Endothelial cell of umbilical vein (primary cell): Measurements from ENCODE around the gene CCIN. TPM values are rescaled to one million over a fixed set of nuclear protein-coding genes. Genes with fewer than 3 reads are reported as not detected.

Experiments
- BruUV-seq: library from RNA; stranded (reverse); fragments of 400-500 nt; replicated peaks from 2 replicates; lab custom pipeline; 2021; lab: Mats Ljungman, UMichigan
- CTCF ChIA-PET: fragments of 300-600, 350-600 bp; sonication (Branson Sonifier 250); formaldehyde crosslinking; loops from one replicate; lab custom pipeline; 2021; ENCODE audit warnings: antibody characterized with exemption, inconsistent platforms; lab: Charles Lee
- POLR2A ChIA-PET: fragments of 300-600, 350-600 bp; sonication (Branson Sonifier 250); formaldehyde crosslinking; loops from one replicate; lab custom pipeline; 2021; ENCODE audit warnings: antibody characterized with exemption, inconsistent platforms; lab: Charles Lee
- DNase-seq: peaks from one replicate; pipeline ENCODE4 v3.0.0-alpha.2; 2011; ENCODE audit warnings: low read depth, low spot score
- FAIRE-seq: peaks from 2 replicates; lab custom pipeline; 2011; peaks lifted over from hg19 to GRCh38; lab: Jason Lieb, UNC
- H2AFZ ChIP-seq: 2 replicates; pipeline ENCODE4 v1.6.0; 2012; ENCODE audit warnings: low read depth, low read length, control low read depth, inconsistent platforms
- H3K27ac ChIP-seq: 2 replicates; pipeline ENCODE4 v1.5.1; 2011; ENCODE audit warnings: low read depth, mild to moderate bottlenecking, control low read depth, low read length, moderate library complexity; ENCODE audit not compliant: insufficient read depth
- H3K27me3 ChIP-seq, 2 experiments: 2 replicates each; pipeline versions ENCODE4 v1.6.0 to v1.6.1; 2011; ENCODE audit warnings: low read length in 2 of 2, mixed read lengths in 1 of 2; ENCODE audit not compliant: control insufficient read depth in 2 of 2, insufficient read depth in 2 of 2
- H3K36me3 ChIP-seq, 2 experiments: 2 replicates in 1 of 2; 3 replicates in 1 of 2; pipeline ENCODE4 v1.5.1; 2011; ENCODE audit warnings: low read length in 2 of 2, mild to moderate bottlenecking in 1 of 2, moderate library complexity in 1 of 2; ENCODE audit not compliant: control insufficient read depth in 2 of 2, insufficient read depth in 2 of 2; ENCODE audit errors: extremely low read depth in 1 of 2
- H3K4me1 ChIP-seq: 3 replicates; pipeline ENCODE4 v1.5.1; 2011; ENCODE audit warnings: mild to moderate bottlenecking, low read length; ENCODE audit not compliant: control insufficient read depth, insufficient read depth; ENCODE audit errors: extremely low read depth
- H3K4me2 ChIP-seq: 2 replicates; pipeline ENCODE4 v1.6.1; 2011; ENCODE audit warnings: low read length, control low read depth, mixed read lengths; ENCODE audit not compliant: insufficient read depth
- H3K4me3 ChIP-seq, 3 experiments: fragments of 200-600 bp in 1 of 3; sonication (generic), shearing (Covaris generic) in 1 of 3; replicated peaks in 1 of 3; 2 replicates each; pipeline ENCODE4 v1.5.1; 2011 to 2016; ENCODE audit warnings: control low read depth in 3 of 3, low read length in 3 of 3, mild to moderate bottlenecking in 2 of 3, inconsistent platforms in 1 of 3, low read depth in 1 of 3, moderate library complexity in 1 of 3; ENCODE audit not compliant: insufficient read depth in 1 of 3
- H3K79me2 ChIP-seq: 2 replicates; pipeline ENCODE4 v1.6.0; 2012; ENCODE audit warnings: low read length, inconsistent platforms; ENCODE audit not compliant: control insufficient read depth, insufficient read depth
- H3K9ac ChIP-seq: replicated peaks from 2 replicates; pipeline ENCODE3; 2011; ENCODE audit warnings: low read length, control low read depth; ENCODE audit not compliant: insufficient read depth; ENCODE audit errors: extremely low read depth
- H3K9me1 ChIP-seq: replicated peaks from 3 replicates; pipeline ENCODE4 v1.6.0; 2011; ENCODE audit warnings: mild to moderate bottlenecking, low read length; ENCODE audit not compliant: control insufficient read depth, insufficient read depth; ENCODE audit errors: extremely low read depth
- H3K9me3 ChIP-seq: replicated peaks from 2 replicates; pipeline ENCODE4 v1.5.1; 2012; ENCODE audit warnings: low read length, inconsistent platforms; ENCODE audit not compliant: control insufficient read depth, insufficient read depth
- H4K20me1 ChIP-seq: replicated peaks from 2 replicates; pipeline ENCODE3; 2011; ENCODE audit warnings: mild to moderate bottlenecking, low read length; ENCODE audit not compliant: control insufficient read depth, insufficient read depth; ENCODE audit errors: extremely low read depth
- CTCF ChIP-seq, 2 donors: IDR thresholded peaks; 1 replicate in 1 of 2; 2 replicates in 1 of 2; pipeline ENCODE4 v1.5.1; 2011; ENCODE audit warnings: low read length in 2 of 2, mild to moderate bottlenecking in 2 of 2, moderate library complexity in 2 of 2, control low read depth in 1 of 2, inconsistent platforms in 1 of 2, low read depth in 1 of 2; ENCODE audit not compliant: insufficient read depth in 1 of 2; ENCODE audit errors: extremely low read depth in 1 of 2
- EZH2 ChIP-seq: IDR thresholded peaks from 2 replicates; pipeline ENCODE4 v1.6.1; 2012; ENCODE audit warnings: borderline replicate concordance, low read depth, mild to moderate bottlenecking, moderate library complexity, low read length, inconsistent platforms; ENCODE audit not compliant: severe bottlenecking
- FOS ChIP-seq: IDR thresholded peaks from 2 replicates; pipeline ENCODE4 v1.6.1; 2011; ENCODE audit warnings: mild to moderate bottlenecking, low read length, moderate library complexity, borderline replicate concordance; ENCODE audit not compliant: insufficient read depth
- GATA2 ChIP-seq: IDR thresholded peaks from 2 replicates; pipeline ENCODE4 v1.7.0; 2011; ENCODE audit warnings: low read depth, mild to moderate bottlenecking, moderate library complexity, mixed read lengths, low read length; ENCODE audit not compliant: insufficient read length, insufficient read depth
- JUN ChIP-seq: IDR thresholded peaks from 2 replicates; pipeline ENCODE4 v1.6.1; 2011; ENCODE audit warnings: borderline replicate concordance, low read depth; ENCODE audit not compliant: insufficient read length, insufficient read depth
- MAX ChIP-seq: IDR thresholded peaks from 2 replicates; pipeline ENCODE4 v1.6.1; 2011; ENCODE audit not compliant: insufficient read depth, insufficient read length
- MYC ChIP-seq: IDR thresholded peaks from one replicate; pipeline ENCODE4 v1.6.1; 2011; ENCODE audit warnings: mild to moderate bottlenecking, low read depth, low read length
- POLR2A ChIP-seq: IDR thresholded peaks from 2 replicates; pipeline ENCODE4 v1.6.1; 2012; ENCODE audit warnings: low read depth, mild to moderate bottlenecking, control low read depth, low read length
- POLR2AphosphoS5 ChIP-seq: IDR thresholded peaks from 2 replicates; pipeline ENCODE4 v1.6.1; 2012; ENCODE audit warnings: low read depth, mild to moderate bottlenecking, control low read depth, low read length, moderate library complexity; ENCODE audit not compliant: insufficient read depth
- dilution Hi-C: fragments of 300-500 bp; cut with MboI; formaldehyde crosslinking; loops from one replicate; pipeline ENCODE4 v1.15.0; 2019; ENCODE audit warnings: low sequenced_read_pairs; ENCODE audit not compliant: extremely low pct_ligation_motif_present
- intact Hi-C: fragments of 100-400 bp; cut with micrococcal nuclease; formaldehyde crosslinking; loops from one replicate; pipeline ENCODE4 v1.10.0; 2022
- polyA plus RNA-seq, 4 experiments: library from polyadenylated mRNA; depleted of rRNA in 3 of 4; stranded (reverse) in 3 of 4; unstranded in 1 of 4; fragments of >200 nt; gene quantifications; 2 replicates each; pipeline versions ENCODE4 v1.2.1 to v1.2.3, GENCODE V29; 2011 to 2012; ENCODE audit warnings: missing spikeins in 1 of 4
- total RNA-seq: library from RNA; stranded (reverse); gene quantifications from 2 replicates; pipeline ENCODE4 v1.2.3, GENCODE V29; 2021

The CCIN gene
- total and polyA plus RNA-seq, 2 donors (not counting 3 experiments of a cell fraction or from before 2014, with no cell fraction given): 0.22 to 1.2 TPM

DNA sequence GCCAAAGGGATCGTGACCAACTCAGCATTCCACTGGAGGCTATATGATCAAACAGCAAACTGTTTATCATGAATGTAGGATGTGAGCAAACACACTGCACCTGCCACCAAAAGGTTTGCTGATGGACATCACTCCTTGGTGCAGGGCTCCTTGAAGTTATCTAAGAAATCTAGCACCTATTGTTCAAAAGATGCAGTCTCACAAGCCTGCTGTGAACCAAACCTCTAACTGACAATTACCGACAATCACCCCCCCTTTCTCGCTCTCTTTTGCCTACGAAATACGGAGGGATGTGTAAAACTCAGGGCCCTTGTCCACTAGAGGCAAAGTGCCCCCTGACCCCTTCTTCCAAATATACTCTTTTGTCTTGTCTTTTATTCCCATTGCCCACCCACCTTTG is 19.0 kb downstream of the CCIN start:
- Histone ChIP-seq H3K27ac (no peak overlapping the region), H3K27me3 (no peaks in the 10 kb centered on the region), H3K9me3 (no peaks in the 10 kb centered on the region), H3K4me3 (no peak overlapping the region), H2AFZ (no peak overlapping the region), H3K9ac (no peak overlapping the region), H3K9me1 (no peaks in the 10 kb centered on the region), H3K79me2 (peaks cover 25% of the 10 kb centered on the region), H4K20me1 (no peaks in the 10 kb centered on the region), H3K4me1 (peaks cover 17% of the 10 kb centered on the region), H3K4me2 (no peak overlapping the region), H3K36me3 (no peaks in the 10 kb centered on the region)
- DNase-seq (no peak), FAIRE-seq (no peak)
- ChIA-PET POLR2A (interaction anchor here (0.5 kb wide), 1 partner anchor 78 kb away, joined by 3 read pairs; no protein-coding TSS in a partner anchor), CTCF (interaction anchor here (2.7 to 3.8 kb wide), 2 partner anchors 15 to 22 kb away, joined by 19 read pairs; no protein-coding TSS in a partner anchor)
- no TSS peak for BruUV-seq
- TF ChIP-seq CTCF (IDR thresholded peaks at IDR 0.05; ENCODE audit: extremely low read depth in 1 of 2, insufficient read depth in 1 of 2, low read depth in 1 of 2, low read length in 2 of 2) (no peak), FOS (no peak), MAX (no peak), GATA2 (no peak), JUN (no peak), EZH2 (no peak), MYC (no peak), POLR2AphosphoS5 (no peak), POLR2A (no peak)
- intact Hi-C loops (no loop called here), dilution Hi-C loops (no loop called here)
